Muscle of back (tissue), 10 donors: ENCODE data around the gene ABCF3. TPM values are rescaled to one million over a fixed set of nuclear protein-coding genes. Genes with fewer than 3 reads are reported as not detected.

Experiments used
- polyA plus RNA-seq, 10 donors: library from polyadenylated mRNA; unstranded; fragments of 120-200 nt; gene quantifications; one replicate each; pipeline ENCODE4 v1.2.1, GENCODE V29; 2013; ENCODE audit not compliant: insufficient read length in 10 of 10

Gene ABCF3
- polyA plus RNA-seq, 10 donors = 38.3 to 52.9 (median 44.8) TPM

Other genes with a start within 250 kb of the ABCF3 start
- gene ABCC5, start 168.3 kb upstream of the ABCF3 start, polyA plus RNA-seq = 10 to 100 TPM; 17.1 to 40.2 (median 24.6) TPM
- not detected for gene HTR3D, start 154.5 kb upstream of the ABCF3 start, polyA plus RNA-seq
- not detected for gene HTR3C, start 133.2 kb upstream of the ABCF3 start, polyA plus RNA-seq
- gene HTR3E, start 89.1 kb upstream of the ABCF3 start, polyA plus RNA-seq = not detected
- 10 to 100 TPM; 30.4 to 42.6 (median 35.5) TPM for gene EIF2B5, start 50.8 kb upstream of the ABCF3 start, polyA plus RNA-seq
- 10 to 100 TPM; 67.8 to 98.1 (median 76.6) TPM for gene DVL3, start 30.8 kb upstream of the ABCF3 start, polyA plus RNA-seq
- gene AP2M1, start 11.3 kb upstream of the ABCF3 start, polyA plus RNA-seq = 100 to 1,000 TPM; 185 to 233 (median 199) TPM
- gene VWA5B2, start 43.4 kb downstream of the ABCF3 start, polyA plus RNA-seq = under 1 TPM in 9 of 10 donors, not detected in 1; 0.24 to 0.84 (median 0.48) TPM
- 10 to 100 TPM; 19.3 to 25.0 (median 21.2) TPM for gene ALG3, start 62.8 kb downstream of the ABCF3 start, polyA plus RNA-seq
- 1 to 10 TPM in 8 of 10 donors, under 1 TPM in 2; 0.67 to 2.3 (median 1.5) TPM for gene EEF1AKMT4, start 63.5 kb downstream of the ABCF3 start, polyA plus RNA-seq
- under 1 TPM in 4 of 10 donors, not detected in 6; 0.10 to 0.22 (median 0.13) TPM for gene CAMK2N2, start 75.4 kb downstream of the ABCF3 start, polyA plus RNA-seq
- under 1 TPM in 1 of 10 donors, not detected in 9; 0.16 TPM for gene ECE2, start 89.8 kb downstream of the ABCF3 start, polyA plus RNA-seq
- 100 to 1,000 TPM; 149 to 175 (median 165) TPM for gene PSMD2, start 113.0 kb downstream of the ABCF3 start, polyA plus RNA-seq
- gene EIF4G1, start 128.4 kb downstream of the ABCF3 start, polyA plus RNA-seq = 100 to 1,000 TPM; 155 to 234 (median 181) TPM
- gene FAM131A, start 151.4 kb downstream of the ABCF3 start, polyA plus RNA-seq = 10 to 100 TPM in 7 of 10 donors, 1 to 10 TPM in 3; 8.4 to 13.3 (median 10.7) TPM
- gene CLCN2, start 175.4 kb downstream of the ABCF3 start, polyA plus RNA-seq = 1 to 10 TPM; 2.4 to 5.9 (median 3.2) TPM
- gene POLR2H, start 175.5 kb downstream of the ABCF3 start, polyA plus RNA-seq = 10 to 100 TPM; 40.0 to 61.4 (median 43.8) TPM
- gene THPO, start 192.0 kb downstream of the ABCF3 start, polyA plus RNA-seq = 1 to 10 TPM; 1.1 to 2.1 (median 1.6) TPM
- 10 to 100 TPM; 15.8 to 21.5 (median 17.4) TPM for gene CHRD, start 193.9 kb downstream of the ABCF3 start, polyA plus RNA-seq